Measurements from ENCODE around the gene FGFR3.

DNA sequence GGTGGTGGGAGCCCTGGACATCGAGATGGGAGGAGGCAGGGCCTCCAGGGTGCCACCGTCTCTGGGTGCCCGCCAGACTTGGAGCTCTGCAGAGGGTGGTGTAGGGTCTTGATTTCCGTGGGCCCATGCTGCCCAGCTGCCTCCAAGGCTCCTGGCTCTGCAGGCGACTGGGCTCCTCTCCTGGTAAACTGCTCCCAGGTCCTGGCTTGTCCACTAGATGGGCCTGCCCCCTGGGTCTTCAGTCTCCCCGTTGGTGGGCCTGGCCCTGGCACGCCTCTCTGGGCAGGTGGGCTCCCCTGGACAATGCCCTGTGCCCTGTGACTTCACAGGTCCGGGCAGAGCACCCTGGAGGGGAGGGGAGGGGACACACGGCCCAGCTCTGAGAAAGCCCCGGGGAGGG is 7.7 kb downstream of the FGFR3 start:
- TF ChIP-seq, protein P1, sequence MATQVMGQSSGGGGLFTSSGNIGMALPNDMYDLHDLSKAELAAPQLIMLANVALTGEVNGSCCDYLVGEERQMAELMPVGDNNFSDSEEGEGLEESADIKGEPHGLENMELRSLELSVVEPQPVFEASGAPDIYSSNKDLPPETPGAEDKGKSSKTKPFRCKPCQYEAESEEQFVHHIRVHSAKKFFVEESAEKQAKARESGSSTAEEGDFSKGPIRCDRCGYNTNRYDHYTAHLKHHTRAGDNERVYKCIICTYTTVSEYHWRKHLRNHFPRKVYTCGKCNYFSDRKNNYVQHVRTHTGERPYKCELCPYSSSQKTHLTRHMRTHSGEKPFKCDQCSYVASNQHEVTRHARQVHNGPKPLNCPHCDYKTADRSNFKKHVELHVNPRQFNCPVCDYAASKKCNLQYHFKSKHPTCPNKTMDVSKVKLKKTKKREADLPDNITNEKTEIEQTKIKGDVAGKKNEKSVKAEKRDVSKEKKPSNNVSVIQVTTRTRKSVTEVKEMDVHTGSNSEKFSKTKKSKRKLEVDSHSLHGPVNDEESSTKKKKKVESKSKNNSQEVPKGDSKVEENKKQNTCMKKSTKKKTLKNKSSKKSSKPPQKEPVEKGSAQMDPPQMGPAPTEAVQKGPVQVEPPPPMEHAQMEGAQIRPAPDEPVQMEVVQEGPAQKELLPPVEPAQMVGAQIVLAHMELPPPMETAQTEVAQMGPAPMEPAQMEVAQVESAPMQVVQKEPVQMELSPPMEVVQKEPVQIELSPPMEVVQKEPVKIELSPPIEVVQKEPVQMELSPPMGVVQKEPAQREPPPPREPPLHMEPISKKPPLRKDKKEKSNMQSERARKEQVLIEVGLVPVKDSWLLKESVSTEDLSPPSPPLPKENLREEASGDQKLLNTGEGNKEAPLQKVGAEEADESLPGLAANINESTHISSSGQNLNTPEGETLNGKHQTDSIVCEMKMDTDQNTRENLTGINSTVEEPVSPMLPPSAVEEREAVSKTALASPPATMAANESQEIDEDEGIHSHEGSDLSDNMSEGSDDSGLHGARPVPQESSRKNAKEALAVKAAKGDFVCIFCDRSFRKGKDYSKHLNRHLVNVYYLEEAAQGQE (IDR thresholded peaks at IDR 0.05; ENCODE audit: borderline replicate concordance) = no peak
- TF ChIP-seq RAD21 (conservative IDR thresholded peaks at IDR 0.05) (no peak), TAF1 (IDR thresholded peaks at IDR 0.05; ENCODE audit: low read depth) (no peak), POLR2AphosphoS5 (IDR thresholded peaks at IDR 0.05) (no peak), EZH2 (IDR thresholded peaks at IDR 0.05; ENCODE audit: borderline replicate concordance, insufficient read depth, low read length, poor library complexity, severe bottlenecking) (no peak)
- TF ChIP-seq, protein P2, sequence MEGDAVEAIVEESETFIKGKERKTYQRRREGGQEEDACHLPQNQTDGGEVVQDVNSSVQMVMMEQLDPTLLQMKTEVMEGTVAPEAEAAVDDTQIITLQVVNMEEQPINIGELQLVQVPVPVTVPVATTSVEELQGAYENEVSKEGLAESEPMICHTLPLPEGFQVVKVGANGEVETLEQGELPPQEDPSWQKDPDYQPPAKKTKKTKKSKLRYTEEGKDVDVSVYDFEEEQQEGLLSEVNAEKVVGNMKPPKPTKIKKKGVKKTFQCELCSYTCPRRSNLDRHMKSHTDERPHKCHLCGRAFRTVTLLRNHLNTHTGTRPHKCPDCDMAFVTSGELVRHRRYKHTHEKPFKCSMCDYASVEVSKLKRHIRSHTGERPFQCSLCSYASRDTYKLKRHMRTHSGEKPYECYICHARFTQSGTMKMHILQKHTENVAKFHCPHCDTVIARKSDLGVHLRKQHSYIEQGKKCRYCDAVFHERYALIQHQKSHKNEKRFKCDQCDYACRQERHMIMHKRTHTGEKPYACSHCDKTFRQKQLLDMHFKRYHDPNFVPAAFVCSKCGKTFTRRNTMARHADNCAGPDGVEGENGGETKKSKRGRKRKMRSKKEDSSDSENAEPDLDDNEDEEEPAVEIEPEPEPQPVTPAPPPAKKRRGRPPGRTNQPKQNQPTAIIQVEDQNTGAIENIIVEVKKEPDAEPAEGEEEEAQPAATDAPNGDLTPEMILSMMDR (IDR thresholded peaks at IDR 0.05; ENCODE audit: poor library complexity, severe bottlenecking) = no peak
